NCI-H1436 treated with DMSO at 0.1 percent for 48 hours (cell line): Measurements from ENCODE around the gene GPR158.
"Not testable (repeated sequence)": the region's sequence is repeated elsewhere in the genome, so short reads cannot be mapped to it uniquely, and the experiment has no call there.

ENCODE experiments used
- DNase-seq: peaks from one replicate; lab custom pipeline; 2025; lab: John Stamatoyannopoulos, UW

Gene GPR158

DNA sequence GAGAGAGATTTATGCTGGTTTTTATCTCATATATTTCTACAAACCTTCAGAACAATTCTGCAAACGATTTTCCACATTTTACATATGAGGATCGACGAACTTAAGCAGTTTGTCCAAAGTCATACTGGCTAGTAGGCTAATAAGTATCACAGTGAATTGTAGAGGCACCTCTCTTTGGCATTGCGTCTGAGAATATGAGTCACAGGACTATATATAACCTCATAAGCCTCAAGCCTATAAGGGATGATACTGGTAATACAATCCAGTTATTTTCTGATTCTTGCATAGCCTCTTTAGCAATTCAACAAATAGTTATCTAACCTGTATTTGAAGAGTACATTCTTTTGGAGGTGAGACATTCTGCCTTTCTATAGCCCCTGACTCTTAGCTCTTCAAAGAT is 129.8 kb downstream of the GPR158 start:
- DNase-seq = no peak

DNA sequence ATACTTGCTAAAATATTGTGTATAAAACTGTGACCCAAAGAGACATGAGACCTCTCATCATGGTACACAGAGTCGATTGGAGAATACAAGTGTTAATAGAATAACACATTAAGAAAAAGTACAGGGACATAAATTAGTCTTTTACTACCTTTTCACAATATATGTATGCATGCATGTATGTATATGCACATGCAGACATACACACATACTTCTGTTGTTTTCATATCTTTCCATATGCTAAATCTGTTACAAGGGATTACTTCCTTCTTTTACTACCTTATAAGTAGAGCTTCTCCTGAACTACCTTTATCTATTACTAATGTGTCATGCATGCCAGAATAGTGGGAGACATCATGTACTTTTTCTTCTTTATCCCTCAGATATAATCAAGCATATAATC is 131.6 kb downstream of the GPR158 start:
- DNase-seq = no peak

DNA sequence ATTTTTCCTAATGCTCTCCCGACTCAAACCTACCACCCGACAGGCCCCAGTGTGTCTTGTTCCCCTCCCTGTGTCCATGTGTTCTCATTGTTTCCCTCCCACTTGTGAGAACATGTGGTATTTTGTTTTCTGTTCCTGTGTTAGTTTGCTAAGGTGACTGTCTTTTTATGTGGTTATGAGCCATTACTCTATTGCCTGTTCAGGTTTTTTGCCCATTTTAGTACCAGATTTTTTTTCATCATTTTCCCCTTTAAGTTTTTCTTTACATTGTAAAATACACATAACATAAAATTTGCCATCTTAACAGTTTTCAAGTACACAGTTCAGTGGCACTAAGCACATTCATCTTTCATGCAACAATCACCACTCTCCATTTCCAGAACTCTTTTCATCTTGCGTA is 133.5 kb downstream of the GPR158 start:
- no peak for DNase-seq

DNA sequence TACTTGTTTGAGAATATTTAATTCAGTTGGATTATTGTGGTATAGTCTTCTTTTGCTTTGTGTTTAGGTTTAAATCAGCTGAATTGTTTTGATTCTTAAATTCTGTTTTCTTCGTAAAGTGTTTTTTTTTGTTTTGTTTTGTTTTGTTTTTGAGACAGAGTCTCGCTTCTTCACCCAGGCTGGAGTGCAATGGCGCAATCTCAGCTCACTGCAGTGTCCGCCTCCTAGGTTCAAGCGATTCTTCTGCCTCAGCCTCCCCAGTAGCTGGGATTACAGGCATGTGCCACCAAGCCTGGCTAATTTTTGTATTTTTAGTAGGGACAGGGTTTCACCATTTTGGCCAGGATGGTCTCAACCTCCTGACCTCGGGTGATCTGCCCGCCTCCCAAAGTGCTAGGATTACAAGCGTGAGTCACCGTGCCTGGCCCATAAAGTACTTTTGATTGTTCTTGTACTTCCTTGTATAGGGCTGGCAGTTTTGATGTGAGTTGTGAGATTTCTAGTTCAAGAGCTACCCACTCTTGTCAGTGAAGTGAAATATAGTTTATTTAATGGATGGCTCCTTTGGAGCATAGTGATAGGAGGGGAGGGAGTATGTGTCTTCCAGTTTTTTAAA is 142.9 kb downstream of the GPR158 start:
- not testable (repeated sequence) for DNase-seq

DNA sequence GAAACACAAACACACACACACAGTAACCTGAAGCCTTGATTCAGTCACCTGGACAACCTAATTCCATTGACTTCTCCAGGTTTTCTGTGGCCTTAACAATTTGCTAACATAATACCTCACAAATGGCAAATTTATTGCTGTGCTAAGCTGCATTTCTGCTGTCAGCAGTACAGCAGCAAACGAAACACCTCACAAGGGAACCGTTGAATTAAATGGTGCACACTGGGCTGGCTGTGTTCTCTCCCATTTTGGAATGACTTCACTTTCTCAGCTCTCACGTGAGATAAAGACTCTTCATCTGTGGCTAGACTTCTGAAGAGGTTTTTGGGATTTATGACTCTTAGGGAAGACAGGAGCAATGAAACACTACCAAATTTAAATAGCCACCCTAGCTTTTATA is 152.5 kb downstream of the GPR158 start:
- DNase-seq = no peak

DNA sequence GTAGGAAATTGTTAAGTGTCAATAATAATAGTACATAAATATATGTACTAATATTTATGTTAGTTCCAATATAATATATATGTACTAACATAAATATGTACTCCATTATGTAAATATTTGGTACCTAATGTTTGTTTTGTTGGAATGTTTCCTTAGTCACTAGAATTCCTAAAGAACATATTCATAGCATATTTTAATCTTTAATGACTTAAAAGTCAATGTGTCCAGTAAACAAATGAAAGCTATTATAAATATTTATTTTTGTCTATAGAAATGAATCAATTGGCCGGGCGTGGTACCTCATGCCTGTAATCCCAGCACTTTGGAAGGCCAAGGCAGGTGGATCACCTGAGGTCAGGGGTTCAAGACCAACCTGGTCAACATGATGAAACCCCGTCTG is 153.6 kb downstream of the GPR158 start:
- DNase-seq = no peak

DNA sequence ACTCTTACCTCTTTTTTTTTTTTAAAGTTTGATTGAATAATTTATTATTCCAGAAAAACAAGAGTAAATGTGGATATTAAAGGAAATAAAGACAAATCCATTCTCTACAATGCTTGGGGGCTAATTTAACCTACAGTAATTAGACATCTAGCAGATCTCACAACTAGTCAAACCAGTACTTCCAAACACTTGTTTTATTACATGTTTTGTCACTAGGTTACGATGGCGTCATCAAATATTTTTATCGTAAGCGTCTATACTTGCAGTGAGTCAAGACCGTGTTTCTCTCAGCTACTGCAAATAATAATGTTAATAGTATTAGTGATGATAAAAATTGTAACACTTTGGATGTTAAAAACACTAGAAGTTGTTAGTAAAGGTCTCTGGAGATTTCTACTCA is 154.8 kb downstream of the GPR158 start:
- DNase-seq = not testable (repeated sequence)

DNA sequence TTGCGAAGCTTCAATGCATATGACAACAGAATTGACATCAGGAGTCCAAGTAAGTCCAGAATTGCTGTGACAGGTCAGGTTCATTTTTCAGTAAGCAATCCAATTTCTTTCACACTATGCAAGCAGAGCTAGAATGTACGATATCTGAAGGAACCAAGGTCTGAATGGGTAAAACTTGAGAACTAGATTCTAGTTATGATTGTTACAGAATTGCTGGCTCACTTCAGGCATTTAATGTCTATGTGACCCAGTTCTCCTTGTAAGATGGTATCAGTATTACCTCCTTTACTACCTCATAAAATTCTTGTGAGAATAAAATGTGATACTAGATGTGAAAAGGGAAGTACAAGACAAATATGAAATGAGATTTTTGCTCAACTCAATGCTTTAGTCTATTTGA is 159.6 kb downstream of the GPR158 start:
- no peak for DNase-seq

DNA sequence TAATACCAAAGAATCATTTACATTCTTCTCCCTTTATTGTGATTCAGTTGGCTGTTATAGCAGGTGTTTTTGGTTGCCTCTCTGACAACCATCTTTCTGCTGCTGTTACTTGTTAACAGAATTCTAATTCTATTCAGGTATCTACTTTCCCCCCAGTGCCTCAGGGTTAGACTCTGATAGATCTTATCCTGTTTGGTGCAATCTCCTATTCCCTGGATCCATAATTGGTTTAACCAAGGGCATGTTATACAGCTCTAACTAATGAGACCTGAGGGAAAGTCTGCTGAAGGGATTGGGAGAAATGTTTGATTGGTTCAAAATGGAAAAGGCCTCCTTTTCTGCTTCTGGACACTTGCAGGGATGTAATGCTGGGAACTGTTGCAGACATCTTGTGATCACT is 161.5 kb downstream of the GPR158 start:
- no peak for DNase-seq

DNA sequence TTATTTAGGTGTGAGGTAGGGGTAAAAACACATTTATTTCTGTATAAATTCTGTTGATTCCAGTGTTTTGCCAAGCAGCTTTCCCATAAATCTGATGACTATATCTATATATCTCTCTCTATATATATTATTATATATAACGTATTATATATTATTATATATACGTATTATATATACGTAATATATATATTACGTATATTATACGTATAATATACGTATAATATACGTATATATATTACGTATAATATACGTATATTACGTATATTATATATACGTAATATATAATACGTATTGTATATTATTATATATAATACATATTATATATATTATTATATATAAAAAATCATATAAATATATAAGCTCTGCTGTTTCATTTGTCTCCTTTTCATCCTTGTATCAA is 163.5 kb downstream of the GPR158 start:
- DNase-seq = no peak

DNA sequence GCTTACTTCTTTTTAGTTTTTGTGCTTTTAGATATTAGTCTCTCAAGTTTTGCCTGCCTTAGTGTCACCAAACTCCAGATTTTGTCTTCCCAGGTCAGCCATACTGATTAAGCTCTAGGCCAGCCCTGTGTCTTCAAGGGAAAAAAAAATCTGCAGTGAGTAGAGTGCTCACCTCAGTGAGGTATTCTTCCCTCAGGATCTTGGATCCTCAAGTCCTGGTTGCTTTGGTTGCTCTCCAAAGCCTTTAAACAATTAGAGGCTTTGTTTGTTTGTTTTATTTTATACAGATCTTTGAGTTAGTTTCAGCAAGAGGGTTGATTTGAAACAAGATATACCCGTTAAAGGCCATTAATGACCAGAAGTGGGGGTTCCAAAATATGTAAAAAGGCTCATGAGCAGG is 165.2 kb downstream of the GPR158 start:
- no peak for DNase-seq

DNA sequence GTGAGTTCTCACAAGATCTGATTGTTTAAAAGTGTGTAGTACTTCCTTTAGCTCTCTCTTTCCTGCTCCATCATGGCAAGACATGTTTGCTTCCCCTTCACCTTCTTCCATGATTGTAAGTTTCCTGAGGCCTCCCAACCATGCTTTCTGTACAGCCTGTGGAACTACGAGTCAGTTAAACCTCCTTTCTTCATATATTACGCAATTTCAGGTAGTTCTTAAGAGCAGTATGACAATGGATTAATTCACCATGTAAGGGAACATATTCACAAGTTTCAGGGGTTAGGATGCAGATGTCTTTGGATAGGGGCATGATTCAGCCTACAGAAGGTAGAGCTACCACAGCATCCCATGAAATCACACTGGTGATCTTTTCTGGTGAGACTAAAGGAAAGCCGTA is 174.7 kb downstream of the GPR158 start:
- DNase-seq = no peak

DNA sequence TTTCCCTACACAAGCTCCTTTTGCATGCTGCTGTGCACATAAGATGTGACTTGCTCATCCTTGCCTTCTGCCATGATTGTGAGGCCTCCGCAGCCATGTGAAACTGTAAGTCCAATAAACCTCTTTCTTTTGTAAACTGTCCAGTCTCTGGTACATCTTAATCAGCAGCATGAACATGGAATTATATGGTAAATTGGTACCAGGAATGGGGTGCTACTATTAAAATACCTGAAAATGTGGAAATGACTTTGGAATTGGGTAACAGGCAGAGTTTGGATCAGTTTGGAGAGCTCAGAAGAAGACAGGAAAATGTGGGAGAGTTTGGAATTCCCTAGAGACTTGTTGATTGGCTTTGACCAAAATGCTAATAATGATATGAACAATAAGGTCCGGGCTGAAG is 181.8 kb downstream of the GPR158 start:
- no peak for DNase-seq

DNA sequence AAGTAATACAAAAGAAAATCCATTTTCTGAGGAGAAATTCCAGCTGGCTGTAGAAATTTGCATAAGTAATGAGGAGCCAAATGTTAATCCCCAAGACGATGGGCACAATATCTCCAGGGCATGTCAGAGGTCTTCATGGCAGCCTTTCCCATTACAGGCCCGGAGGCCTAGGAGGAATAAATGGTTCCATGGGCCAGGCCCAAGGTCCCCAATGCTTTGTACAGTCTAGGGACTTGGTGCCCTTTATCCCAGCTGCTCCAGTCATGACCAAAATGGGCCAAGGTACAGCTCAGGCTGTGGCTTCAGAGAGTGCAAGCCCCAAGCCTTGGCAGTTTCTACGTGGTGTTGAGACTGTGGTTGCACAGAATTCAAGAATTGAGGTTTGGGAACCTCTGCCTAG is 182.5 kb downstream of the GPR158 start:
- DNase-seq = no peak

DNA sequence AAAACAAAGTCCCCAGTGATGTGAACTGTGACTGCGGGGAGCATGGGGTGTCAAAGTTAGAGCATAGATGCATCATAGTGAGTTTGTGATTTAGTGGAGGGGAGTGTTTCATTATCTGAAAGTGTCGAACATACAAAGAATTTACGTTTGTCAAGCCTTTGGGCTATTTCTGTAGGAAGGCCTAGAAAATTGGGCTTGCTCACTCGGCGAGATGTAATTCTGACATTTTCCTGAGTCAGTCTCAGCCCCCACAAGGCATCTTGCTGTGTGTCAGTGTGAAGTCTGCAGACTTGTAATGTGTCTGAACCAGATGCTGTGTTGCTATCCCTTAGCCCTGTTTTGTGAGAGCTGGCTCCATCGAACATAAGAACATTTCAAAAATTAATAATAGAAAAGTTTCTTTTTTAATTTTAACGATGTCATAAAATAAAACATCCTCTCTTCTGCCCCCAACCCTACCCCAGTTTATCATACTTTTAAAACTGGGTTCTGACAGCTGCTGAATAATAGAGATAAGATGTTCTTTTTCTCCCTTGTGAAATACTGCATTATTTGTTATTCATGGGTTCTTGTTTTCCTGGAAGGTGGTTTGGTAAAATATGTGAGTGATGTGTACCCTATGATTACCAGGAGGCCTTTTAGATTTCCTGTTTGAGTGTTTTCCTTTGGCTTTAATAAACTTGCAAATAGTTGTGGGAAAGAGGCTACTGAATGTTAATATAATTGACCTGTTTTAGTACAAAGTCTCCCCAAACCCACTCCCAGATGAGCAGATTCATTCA is 207.4 kb downstream of the GPR158 start:
- DNase-seq = no peak

DNA sequence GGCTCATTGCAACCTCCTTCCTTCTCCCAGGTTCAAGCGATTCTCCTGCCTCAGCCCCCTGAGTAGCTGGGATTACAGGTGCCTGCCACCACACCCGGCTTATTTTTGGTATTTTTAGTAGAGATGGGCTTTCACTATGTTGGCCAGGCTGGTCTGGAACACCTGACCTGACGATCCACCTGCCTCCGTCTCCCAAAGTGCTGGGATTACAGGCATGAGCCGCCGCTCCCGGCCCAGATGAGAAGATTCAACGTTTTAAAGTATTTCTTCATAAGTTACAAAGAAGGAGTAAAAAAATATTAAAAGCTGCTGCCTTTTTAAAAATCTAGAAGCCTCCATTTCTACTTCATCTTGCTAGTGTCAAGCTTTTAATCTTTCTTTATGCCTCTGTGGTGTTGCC is 208.1 kb downstream of the GPR158 start:
- DNase-seq = not testable (repeated sequence)

DNA sequence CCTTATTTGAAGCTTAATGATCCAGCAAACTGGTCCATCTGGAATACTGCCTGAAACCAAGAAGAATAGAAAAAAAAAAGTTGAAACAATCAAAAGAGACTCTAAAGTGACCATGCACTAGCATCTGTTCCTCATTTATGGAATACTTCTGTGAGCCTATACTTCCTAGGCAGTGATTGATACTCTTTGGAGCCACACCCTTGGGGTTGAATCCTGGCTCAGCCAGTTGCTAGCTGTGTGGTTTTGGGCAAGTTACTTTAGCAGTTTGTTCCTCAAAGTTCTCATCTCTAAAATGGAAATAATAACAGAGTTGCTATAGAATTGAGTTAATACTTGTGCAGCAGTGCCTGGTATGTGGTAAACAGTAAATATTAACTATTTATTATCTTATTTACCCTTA is 208.9 kb downstream of the GPR158 start:
- DNase-seq = no peak

DNA sequence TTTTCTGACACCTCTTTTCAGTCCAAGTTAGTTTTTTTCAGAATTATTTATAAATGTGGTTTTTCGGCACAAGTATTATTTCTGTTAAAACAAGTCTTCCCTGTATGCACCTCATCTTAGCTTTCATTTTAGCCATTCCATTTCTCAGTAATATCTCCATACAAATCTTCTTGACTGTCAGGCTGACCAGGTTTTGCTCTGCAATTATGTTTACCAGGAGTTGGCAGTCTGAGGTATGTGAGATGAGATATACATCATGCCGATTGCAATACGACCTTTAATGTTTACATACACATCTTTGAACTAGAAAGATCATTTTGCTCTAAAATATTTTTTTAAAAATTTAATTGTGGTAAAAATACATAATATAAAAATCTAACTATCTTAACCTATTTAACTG is 209.8 kb downstream of the GPR158 start:
- no peak for DNase-seq

DNA sequence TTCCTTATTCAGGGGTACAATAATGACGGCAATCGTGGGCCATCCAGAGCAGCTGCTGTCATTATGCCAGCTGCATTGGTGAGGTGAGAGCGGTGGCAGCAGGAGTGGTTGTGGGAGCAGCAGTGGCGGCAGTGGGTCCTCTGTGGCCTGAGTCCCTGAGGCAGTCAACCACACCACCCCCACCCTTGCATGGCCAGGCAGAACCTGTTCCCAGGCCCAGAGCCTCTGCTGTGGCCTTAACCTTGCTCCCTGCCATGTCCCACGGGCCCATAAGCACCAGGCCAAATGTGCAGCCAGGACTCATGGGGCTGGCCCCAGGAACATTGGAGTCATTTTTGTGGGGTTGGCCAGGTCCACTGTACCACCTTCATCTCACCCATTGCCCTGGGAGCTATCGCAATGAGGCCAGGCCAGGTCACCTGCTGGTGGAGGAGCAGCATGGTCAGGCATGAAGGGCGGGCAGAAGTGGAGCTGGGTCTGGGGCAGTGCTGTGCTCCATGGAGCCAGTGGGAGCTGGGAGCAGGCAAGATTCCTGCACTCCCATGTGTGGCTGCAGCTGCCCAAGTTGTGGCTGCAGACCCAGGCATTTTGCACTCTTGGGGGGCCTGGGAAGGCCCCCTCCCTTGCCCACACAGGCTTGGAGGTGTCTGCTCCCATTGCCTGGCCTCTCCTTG is 213.5 kb downstream of the GPR158 start:
- DNase-seq = no peak

DNA sequence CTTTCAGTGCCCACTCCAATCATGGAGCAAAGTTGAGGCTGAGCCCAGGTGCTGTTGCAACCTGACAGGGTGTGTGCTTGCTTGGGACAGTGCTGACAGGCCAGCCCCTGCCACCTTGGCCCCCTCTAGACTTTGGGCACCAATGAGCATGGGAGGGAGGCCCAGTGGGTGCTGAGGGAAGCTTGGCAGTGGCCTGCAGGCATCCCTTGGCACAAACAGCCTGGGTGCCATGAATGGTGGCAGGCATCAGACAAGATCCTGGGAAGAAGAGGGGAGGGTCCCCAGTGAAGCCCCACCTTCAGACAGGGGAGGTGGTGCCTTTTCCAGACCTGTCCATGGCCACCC is 214.0 kb downstream of the GPR158 start:
- no peak for DNase-seq

DNA sequence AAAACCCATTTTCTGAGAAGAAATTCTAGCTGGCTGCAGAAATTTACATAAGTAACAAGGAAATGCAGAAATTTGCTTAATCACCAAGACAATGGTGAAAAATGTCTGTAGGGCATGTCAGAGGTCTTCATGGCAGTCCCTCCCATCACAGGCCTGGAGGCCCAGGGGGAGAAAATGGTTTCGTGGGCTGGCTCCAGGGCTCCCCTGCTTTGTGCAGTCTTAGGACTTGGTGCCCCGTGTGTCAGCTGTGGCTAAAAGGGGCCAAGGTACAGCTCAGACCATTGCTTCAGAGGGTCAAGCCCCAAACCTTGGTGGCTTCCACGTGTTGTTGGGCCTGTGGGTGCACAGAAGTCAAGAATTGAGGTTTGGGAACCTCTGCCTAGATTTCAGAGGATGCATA is 215.9 kb downstream of the GPR158 start:
- DNase-seq = no peak

DNA sequence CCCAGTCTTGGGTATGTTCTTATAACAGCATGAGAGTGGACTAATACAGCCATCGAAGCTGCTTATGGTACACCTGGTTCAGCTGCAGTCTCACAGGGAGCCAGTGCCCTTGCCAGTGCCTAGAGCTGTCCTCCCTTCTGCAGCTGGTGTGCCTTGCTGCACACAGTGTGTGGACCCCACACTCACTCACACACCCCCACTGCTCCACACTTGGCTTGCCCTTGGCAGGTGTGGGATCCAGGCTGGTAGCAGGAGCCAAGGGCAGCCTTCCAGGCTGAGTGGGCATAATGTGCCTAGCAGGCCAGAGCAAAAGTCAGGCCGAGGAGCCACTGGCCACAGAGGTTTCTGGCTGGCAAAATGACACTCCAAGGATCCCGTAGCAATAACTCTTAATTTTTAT is 217.3 kb downstream of the GPR158 start:
- DNase-seq = no peak

DNA sequence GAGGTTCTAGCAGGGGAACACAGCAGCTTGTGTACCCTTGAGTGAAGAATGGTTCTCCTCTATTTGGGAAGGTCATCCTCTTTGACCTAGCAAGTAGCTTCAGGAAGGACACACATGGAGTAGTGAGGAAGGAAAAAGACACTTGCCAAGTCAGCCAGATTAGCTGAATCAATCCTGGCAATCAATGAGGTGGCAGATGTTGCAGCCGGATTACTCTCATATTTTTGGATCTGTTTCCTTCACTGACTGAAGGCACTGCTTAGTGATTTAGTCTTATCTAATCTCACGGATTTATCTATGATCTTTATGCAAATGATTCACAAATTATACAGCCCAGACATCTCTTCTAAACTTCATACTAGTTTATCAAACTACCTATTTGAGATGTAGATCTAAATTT is 218.8 kb downstream of the GPR158 start:
- DNase-seq = no peak

DNA sequence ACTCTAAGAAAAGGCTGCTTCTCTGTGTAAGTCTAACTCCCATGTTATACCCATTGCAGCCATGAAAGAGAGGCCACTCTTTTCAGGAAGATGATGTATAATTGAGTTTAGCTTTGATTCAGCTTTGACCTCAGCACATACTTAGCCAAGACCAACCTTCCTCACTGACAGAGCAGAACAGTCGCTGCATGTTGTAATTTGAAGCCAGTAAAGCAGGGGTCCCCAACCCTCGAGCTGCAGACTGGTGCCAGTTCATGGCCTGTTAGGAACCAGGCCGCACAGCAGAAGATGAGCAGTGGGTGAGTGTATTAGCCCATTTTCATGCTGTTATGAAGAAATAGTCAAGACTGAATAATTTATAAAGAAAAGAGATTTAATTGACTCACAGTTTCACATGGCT is 223.9 kb downstream of the GPR158 start:
- no peak for DNase-seq
